HG03558 (cell line): ENCODE results near the gene PES1.
"Not testable (repeated sequence)": the region's sequence is repeated elsewhere in the genome, so short reads cannot be mapped to it uniquely, and the experiment has no call there.

Experiments used
- ATAC-seq: cut with Tn5 transposase; IDR thresholded peaks from one replicate; pipeline ENCODE4 v1.9.1; 2021; ENCODE audit warnings: moderate number of reproducible peaks; ENCODE audit not compliant: unreplicated experiment; ENCODE audit errors: extremely low read depth

The PES1 gene

DNA sequence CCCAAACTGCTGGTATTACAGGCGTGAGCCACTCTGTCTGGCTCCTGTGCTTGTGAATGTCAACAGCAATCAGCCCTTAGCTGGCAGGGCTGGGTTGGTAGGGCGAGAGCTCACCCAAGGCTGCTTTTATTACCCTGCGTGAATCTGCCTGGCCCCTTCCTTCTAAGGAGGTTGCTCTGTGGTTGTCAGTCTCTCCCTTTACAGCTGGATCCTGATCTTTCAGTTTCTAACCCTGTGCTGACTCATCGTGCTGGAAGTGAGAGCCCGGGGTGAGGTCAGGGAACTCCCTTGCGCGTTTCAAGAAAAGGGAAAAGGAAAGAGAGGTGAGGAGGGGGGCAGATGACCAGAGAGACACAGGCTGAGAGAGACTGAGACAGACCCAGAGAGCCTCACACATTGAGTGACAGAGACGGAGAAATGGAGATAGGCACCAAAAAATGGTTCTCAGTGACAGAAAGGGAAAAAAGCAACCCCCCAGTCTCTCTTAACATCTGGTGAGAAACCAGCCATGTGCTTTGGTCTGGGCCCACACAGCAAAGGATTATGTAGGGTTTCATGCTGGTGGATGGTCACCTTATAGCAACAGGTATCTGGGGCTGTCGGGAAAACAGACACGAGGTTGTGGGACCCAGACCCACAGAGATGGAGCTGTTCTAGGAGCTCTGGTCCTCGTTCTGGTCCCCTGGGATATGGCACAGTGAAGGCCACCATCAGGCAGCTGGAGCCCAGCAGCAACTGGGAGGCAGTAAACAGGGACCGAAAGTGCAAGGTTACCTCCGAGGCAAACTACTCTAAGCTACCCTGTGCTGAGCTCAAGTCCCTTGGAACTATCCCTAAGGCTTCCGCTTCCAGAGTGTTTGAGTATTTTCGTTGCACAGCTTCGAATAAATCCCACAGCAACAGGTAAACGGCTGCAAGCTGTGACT, 17.8 kb upstream of the PES1 start:
- ATAC-seq = no peak

DNA sequence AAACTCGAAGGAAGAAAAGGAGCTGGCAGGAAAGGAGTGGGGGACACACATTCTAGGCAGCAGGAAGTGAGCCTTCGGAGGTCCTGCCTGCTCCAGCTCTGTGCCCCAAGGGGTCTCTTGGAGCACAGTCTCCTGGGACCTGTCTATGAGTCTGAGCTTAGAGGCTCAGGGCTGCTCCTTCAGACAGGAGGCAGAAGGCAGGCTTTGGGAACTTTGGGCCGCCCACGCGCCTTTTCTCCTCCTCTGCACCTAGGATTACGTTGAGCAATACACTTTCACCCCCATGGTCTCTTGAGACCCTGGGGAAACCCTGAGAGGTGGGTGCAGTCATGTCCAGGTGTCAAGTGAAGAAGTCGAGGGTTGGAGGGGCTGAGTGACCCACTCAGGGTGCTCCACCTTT, 16.2 kb upstream of the PES1 start:
- ATAC-seq = no peak

DNA sequence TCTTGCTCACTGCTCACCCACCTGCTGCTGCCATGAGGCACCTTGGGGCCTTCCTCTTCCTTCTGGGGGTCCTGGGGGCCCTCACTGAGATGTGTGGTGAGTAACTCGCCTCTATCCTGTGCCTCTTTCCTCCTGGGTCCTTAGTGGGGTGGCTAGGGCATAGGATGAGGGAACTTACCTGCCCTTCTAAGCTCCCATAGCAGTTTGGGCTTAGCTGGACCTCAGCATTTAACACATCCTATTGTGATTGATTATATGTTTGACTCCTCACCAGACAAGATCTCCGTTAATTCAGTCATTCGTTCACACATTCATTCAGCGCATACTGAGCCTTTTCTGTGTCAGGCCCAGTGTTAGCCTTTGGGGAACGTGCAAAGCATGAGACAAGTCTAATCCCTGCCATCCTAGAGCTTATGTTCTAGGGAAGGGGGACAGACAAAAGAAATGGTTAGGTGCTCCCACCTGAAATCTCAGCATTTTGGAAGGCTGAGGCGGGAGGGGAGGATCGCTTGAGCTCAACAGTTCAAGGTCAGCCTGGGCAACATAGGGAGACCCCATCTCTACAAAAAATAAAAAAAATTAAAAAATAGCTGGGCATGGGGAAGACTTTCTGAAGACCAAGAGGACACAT, 15.7 kb upstream of the PES1 start:
- ATAC-seq = no peak

DNA sequence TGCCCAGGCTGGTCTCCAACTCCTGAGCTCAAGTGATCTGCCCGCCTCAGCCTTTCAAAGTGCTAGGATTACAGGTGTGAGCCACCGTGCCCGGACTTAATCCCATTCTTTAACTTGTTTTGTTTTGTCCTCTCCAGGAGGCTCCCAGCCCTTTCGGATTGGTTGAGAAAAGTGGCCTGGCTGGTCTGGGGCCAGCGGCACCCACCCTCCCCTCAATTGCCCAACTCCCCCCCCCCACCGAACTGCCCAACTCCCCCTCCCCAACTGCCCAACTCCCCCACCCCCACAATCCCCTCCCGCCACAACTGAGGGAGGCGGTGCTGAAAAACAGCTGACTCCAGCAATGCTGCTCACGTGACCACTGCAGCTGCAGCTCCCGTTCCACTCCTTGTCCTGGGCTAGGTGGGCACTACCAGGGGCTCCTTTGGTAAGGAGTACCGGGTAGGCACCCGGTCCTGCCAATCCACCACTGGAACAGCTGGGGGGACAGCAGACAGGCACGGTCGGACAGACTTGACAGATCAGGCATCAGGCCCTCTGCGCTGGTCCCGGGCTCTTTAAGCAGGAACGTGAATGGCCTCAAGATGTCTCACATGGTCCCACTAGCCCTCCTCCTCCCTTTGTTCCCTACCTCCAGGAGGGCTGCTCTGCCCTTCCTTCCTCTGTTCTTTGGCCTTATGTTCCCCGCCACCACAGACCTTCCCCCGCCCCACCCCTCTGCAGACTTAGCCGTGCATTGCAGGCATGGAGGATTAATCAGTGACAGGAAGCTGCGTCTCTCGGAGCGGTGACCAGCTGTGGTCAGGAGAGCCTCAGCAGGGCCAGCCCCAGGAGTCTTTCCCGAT, 15.0 kb upstream of the PES1 start, which contains the start of gene TCN2:
TSS of gene TCN2 (plus strand) at position 720 of the 845 bp plus-strand sequence. CDS start 158 bp downstream, outside the sequence.
- no peak for ATAC-seq

DNA sequence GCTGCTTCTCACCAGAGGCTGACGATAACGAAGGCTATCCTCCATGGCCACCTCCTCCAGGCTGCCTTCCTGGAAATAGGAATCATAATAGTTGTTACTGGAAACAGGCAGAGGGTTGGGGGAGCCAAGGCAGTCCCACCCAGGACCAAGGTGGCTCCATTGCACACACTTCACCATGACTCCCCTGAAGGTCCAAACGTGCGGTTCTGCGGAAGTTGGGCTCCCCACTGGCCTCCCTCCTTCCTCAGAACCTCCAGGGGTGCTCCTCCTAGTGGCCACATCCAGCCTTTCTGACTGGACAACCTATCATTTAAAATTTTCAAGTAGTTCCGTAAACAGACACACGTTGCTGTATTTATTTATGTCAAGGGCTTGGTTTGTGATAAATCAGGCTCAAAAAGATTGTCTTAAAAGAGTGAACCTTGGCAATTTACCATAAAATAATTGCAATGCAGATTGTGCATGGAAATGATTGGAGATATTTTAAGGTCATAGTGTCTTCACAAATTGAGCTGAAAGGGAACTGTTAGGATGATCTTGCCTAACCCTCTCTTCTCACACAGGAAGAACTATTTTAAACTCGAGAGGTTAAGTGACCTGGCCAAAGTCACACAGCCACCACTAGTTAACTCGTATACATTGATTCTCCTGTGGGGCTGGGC, 13.9 kb upstream of the PES1 start:
- ATAC-seq = no peak

DNA sequence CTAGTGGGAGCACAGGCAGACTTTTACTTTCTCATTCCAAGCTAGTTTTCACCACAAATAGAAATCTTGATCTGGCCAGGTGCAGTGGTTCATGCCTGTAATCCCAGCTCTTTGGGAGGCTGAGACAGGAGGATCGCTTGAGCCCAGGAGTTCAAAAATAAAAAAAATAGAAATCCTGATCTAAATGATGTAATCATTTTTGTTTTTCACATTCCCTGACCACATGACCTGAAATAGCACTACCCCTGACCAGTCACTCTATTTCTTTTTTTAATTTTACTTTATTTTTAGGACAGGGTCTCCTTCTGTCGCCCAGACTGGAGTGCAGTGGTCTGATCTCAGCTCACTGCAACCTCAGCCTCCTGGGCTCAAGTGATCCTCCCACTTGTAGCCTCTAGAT, 13.0 kb upstream of the PES1 start:
- no peak for ATAC-seq

DNA sequence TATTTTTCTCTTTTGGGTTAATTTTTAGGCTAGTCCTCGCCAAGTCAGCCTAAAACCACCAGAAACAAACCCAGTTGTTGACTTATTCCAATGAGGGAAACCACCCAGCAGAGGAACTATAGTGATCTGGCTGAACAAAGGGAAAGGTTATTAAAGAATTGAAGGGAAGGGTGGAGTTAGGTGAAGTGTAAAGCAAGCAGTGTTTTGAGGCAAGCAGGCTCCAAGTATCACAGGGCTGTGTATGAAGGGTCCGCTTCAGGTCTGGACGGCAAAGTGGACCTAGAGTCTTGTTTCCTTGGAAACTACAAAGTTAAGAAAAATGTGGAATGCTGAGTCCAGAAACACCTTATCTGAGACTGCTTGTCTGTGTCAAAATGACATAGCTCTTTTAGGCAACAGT, 12.1 kb upstream of the PES1 start:
- ATAC-seq = no peak

DNA sequence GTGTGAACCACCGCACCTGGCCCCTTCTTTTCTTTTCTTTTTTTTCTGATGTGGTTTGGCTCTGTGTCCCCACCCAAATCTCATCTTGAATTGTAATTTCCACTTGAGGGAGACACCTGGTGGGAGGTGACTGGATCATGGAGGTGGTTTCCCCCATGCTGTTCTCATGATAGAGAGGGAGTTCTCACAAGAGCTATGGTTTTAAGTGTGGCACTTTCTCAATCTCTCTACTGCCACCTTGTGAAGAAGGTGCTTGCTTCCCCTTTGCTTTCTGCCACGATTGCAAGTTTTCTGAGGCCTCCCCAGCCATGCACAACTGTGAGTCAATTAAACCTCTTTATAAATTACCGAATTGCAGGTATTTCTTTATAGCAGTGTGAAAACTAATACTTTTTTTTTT, 10.3 kb upstream of the PES1 start:
- no peak for ATAC-seq

DNA sequence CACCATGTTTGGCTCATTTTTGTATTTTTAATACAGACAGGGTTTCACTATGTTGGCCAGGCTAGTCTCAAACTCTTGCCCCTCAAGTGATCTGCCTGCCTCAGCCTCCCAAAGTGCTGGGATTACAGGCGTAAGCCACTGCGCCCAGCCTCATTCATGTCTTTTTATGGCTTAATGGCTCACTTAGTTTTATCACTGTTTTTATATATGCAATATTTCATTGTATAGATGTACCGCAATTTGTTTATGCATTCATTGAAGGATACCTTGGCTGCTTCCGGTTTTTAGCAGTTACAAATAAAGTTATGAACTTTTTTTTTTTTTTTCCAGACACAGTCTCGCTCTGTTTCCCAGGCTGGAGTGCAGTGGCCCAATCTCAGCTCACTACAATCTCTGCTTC, 9.8 kb upstream of the PES1 start:
- no peak for ATAC-seq

DNA sequence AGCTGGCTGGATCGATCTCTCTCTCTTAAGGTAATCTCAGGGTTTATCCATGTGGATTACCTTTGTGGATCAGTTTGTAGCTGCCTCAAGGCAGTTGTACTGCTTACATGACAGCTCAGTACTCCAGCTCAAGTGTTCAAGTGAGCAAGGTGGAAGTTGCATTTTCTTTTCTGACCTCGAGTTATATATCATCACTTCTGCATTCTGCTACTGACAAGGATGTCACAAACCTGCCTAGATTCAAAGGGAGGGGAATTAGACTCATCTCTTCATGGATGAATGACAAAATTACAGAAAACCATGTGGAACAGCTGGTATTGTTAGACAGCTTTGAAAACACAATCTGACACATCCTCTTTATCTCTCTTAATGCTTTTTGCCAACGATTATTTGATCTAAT, 9.2 kb upstream of the PES1 start:
- ATAC-seq = no peak

DNA sequence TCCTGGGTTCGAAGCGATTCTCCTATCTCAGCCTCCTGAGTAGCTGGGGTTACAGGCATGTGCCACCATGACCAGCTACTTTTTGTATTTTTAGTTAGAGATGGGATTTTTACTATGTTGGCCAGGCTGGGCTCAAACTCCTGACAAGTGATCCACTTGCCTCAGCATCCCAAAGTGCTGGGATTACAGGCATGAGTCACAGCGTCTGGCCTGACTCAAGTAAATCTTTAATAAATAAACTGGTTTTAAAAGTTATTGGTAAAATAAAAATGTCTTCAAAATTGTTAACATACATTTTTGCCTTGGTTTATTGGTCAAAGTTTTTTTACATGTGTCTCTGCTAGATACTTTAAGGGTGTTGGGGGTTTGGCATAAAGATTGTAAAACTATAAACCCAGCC, 7.3 kb upstream of the PES1 start:
- ATAC-seq = no peak

DNA sequence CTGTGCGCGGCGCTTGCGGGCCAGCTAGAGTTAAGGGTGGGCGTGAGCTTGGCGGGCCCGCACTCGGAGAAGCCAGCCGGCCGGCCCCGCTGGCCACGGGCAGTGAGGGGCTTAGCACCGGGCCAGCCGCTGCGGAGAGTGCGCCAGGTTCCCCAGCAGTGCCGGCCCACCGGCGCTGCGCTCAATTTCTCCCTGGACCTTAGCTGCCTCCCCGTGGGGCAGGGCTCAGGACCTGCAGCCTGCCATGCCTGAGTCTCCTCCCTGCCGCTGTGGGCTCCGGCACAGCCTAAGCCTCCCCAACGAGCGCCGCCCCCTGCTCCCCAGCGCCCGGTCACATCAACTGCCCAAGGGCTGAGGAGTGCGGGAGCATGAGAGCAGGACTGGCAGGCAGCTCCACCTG, 5.2 kb upstream of the PES1 start:
- ATAC-seq = no peak

DNA sequence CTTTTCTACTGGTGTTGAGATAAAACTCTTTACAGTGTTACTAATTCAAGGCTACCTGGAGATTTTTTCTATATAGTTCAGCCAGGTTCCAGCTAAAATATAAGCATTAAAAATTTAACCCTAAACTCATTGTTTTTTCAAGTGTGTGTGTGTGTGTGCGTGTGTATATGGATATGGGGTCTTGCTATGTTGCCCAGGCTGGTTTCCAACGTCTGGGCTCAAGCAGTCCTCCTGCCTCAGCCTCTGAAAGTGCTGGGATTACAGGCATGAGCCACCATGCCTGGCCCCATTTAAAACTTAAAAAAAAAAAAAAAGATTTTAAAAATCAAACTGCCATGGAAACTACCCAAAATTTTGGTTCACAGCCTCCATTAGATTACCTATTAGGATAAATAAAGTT, 4.5 kb upstream of the PES1 start:
- no peak for ATAC-seq

DNA sequence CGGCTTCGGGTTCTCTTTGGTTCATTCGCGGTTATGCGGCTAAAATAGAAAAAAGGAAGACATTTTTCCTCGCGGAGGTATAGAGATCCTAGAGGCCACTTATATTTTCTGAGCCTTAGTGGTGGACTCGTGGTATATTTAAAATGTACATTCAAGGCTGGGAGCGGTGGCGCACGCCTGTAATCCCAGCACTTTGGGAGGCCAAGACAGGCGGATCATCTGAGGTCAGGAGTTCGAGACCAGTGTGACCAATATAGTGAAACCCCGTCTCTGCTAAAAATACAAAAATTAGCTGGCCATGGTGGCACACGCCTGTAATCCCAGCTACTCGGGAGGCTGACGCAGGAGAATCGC, 627 bp upstream of the PES1 start:
- not testable (repeated sequence) for ATAC-seq

DNA sequence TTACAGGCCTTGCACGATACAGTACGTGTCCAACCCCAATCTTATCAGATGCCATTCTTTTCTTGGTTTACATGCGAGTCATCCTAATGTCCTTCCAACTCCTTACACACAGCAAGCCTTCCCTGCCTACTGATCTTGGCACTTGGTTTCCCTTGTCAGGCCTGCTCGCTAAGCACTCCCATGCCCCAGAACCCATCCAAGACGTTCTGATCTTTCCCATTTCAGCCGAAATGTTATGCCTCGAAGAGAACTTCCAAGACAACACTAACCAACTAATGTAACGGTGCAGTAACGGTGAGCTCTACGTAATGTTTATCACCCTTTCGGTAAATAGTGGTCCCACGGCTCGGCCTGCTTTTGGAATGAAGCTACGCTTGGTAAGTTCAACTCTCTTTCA, 521 bp downstream of the PES1 start:
- ATAC-seq = no peak

DNA sequence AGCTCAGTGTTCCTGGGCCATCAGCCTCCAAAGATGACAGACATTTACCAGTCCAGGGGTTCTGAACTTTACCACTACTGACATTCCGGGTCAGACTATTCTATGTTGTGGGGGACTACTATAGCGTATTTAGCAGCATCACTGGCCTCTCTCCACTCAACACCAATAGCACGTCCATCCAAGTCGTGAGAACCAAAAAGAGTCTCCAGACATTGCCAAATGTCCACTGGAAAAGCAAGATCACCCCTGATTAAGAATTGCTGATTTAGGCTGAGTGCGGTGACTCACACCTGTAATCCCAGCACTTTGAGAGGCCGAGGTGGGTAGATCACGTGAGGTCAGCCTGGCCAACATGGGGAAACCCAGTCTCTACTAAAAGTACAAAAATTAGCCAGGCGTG, 5.3 kb downstream of the PES1 start:
- no peak for ATAC-seq

DNA sequence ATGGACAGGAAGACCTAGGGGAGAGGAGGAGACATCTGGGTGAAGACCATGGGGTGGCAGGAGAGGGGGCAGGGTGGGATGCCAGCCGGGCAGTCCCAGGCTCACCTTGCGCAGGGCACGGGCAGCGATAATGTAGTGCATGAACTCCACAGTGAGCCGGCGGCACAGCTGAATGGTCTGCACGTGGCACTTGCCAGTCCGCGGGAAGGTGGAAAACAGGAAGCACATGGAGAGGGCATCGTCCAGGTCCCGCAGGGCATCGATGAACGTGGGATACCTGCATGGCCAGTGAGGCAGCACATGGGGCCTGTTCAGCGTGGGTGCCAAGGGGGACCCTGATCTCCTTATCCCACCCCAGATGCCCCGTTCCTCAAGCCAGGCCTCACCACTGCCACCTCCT, 7.3 kb downstream of the PES1 start:
- ATAC-seq = no peak

DNA sequence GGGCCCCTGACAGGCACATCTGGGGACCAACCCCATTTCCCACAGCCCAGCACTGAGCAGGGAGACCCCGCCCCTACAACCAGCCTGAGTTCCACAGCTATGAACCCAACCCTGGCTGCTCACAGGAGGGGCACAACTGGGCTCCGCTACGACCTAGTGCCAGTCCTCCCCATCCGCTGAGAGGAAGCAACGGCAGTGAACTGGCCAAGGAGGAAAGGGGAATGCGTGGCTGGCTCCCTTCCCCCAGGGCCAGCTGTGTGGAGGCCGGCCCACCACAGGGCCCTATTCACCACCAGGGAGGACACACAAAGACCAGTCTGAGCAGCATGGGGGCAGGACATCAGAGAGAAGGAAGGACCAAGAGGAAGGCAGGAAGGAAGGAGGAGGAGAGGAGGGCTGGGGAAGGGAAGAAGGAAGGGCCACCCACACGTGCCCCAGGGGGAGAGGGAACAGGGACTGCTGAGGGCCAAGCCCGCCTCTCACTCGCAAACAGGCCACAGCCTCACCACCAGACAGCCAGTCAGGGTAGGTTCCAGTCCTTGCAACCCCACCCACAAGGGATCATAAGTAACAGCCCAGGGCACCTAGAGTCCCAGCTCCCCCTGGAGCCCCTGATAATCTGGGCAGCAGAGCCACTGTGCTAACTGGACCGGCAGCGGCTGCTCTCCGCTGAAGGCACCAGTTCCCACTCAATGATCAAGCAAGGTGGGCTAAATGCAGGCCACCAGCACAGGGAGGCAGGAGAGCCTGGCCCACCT, 8.7 kb downstream of the PES1 start:
- ATAC-seq = no peak

DNA sequence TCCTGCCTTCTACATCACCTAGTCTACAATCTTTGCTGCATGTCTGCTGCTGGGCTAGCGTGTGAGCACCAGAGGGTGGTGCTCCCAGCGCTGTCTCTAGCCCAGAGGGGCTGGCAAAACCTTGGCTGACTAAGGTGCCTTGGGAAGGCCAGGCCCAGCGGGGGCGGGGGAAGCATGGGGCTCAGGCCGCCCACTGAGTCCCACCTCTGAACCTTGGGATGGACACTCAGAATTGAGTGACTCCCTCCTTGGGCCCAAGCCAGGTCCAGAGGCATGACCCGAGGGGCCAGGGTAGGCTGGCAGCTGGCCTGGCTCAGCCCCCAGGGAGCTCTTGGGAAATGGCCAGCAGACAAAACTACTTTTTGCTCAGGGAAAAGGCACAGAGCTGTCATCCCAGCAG, 9.7 kb downstream of the PES1 start:
- no peak for ATAC-seq

DNA sequence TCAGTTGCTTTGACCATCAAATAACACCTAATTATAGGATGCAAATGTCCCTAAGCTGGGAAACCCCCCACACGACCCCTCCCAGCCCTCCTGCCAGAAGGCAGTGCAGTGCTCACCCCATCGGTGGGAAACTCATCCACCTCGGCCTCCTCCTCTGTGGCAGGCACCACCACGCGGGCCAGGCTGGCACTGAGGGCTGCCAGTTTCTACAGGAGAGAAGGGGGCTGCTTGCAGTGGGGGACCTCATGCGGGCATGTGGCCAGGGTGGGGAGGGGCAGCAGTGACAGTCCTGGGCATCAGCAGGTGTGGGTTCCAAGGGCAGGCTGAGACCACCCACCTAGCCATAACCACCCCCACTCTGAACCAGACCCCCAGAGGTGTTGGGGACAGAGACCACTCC, 10.8 kb downstream of the PES1 start:
- no peak for ATAC-seq
